HG02588 (cell line): ENCODE results near the gene NEDD9.

Experiments used
- ATAC-seq: cut with Tn5 transposase; IDR thresholded peaks from one replicate; pipeline ENCODE4 v1.9.1; 2021; ENCODE audit warnings: mild to moderate bottlenecking, moderate library complexity; ENCODE audit not compliant: unreplicated experiment

NEDD9 gene

GRCh38 chr6:11232193-11232769, at the start of gene NEDD9:
TSS of gene NEDD9 (minus strand) at chr6:11232668. CDS start at chr6:11232515, 153 bp downstream.
- ATAC-seq: peak; percentile 99

GRCh38 chr6:11282245-11282644, 49.8 kb upstream of the NEDD9 start:
- no peak for ATAC-seq

- ATAC-seq: no peak
Measured at GRCh38 chr6:11280394-11280793, 47.9 kb upstream of the NEDD9 start.

GRCh38 chr6:11279284-11279689, 46.8 kb upstream of the NEDD9 start:
- ATAC-seq: no peak

GRCh38 chr6:11278207-11278559, 45.7 kb upstream of the NEDD9 start:
- ATAC-seq: no peak

GRCh38 chr6:11277275-11278206, 45.1 kb upstream of the NEDD9 start:
- peak; percentile 63 for ATAC-seq

- ATAC-seq: no peak
Measured at GRCh38 chr6:11276911-11277274, 44.4 kb upstream of the NEDD9 start.

GRCh38 chr6:11276228-11276627, 43.8 kb upstream of the NEDD9 start:
- no peak for ATAC-seq

- ATAC-seq: peak; percentile 69
Measured at GRCh38 chr6:11275598-11275997, 43.1 kb upstream of the NEDD9 start.

GRCh38 chr6:11273406-11274065, 41.1 kb upstream of the NEDD9 start:
- no peak for ATAC-seq

- ATAC-seq: no peak
Measured at GRCh38 chr6:11272491-11273192, 40.2 kb upstream of the NEDD9 start.

GRCh38 chr6:11271228-11272020, 39.0 kb upstream of the NEDD9 start:
- ATAC-seq: no peak

- no peak for ATAC-seq
Measured at GRCh38 chr6:11270030-11271027, 37.9 kb upstream of the NEDD9 start.

- no peak for ATAC-seq
Measured at GRCh38 chr6:11268978-11269377, 36.5 kb upstream of the NEDD9 start.

- no peak for ATAC-seq
Measured at GRCh38 chr6:11266926-11267325, 34.5 kb upstream of the NEDD9 start.

GRCh38 chr6:11265932-11266331, 33.5 kb upstream of the NEDD9 start:
- ATAC-seq: no peak

- no peak for ATAC-seq
Measured at GRCh38 chr6:11264100-11264499, 31.6 kb upstream of the NEDD9 start.

- ATAC-seq: no peak
Measured at GRCh38 chr6:11263291-11263775, 30.9 kb upstream of the NEDD9 start.

GRCh38 chr6:11262242-11262641, 29.8 kb upstream of the NEDD9 start:
- no peak for ATAC-seq
